LNCAP (cell line): Measurements from ENCODE around the gene ANKZF1.

Experiments used
- CTCF ChIP-seq: fragments of 450-650 bp; IDR thresholded peaks from 2 replicates; pipeline ENCODE4 v1.5.1; 2017; ENCODE audit warnings: mild to moderate bottlenecking

Gene ANKZF1

GRCh38 chr2:219274361-219274921 lies 44.8 kb downstream of the ANKZF1 start:
- TF ChIP-seq CTCF, result no peak

- peak; percentile 88 for TF ChIP-seq CTCF
Measured at GRCh38 chr2:219277703-219278654, 48.4 kb downstream of the ANKZF1 start.

GRCh38 chr2:219278655-219279150 lies 49.1 kb downstream of the ANKZF1 start:
- no peak for TF ChIP-seq CTCF

- no peak for TF ChIP-seq CTCF
Measured at GRCh38 chr2:219279151-219279915, 49.7 kb downstream of the ANKZF1 start, which contains the start of gene DNAJB2. TSS of gene DNAJB2 (plus strand) at chr2:219279366. CDS start at chr2:219279834, 468 bp downstream.

- TF ChIP-seq CTCF, result no peak
Measured at GRCh38 chr2:219279916-219280516, 50.4 kb downstream of the ANKZF1 start.

GRCh38 chr2:219280651-219281050 lies 51.0 kb downstream of the ANKZF1 start:
- no peak for TF ChIP-seq CTCF

GRCh38 chr2:219281588-219281987 lies 52.0 kb downstream of the ANKZF1 start:
- TF ChIP-seq CTCF, result no peak
